ENCODE measurements around the gene ITIH4. TPM values are rescaled to one million over a fixed set of nuclear protein-coding genes. Genes with fewer than 3 reads are reported as not detected.

The ITIH4 gene
- total and polyA plus RNA-seq, 4 donors, result 4.5 to 33.8 (median 12.0) TPM

DNA sequence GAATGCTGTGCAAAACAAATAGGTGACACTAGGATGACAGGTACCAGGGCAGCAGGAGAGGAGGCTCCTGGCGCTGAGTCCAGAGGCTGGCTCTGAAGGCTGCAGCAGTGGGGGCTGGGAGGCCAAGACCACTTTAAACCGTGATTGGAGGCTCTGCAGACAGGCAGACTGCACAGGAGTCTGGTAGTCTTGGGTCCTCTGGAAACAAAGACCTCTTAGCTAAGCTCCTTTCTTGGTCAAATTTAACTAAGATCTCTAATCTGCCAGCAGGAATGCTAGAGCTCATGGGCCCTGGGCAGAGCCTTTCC, 8.8 kb upstream of the ITIH4 start:
- TF ChIP-seq, protein P1, sequence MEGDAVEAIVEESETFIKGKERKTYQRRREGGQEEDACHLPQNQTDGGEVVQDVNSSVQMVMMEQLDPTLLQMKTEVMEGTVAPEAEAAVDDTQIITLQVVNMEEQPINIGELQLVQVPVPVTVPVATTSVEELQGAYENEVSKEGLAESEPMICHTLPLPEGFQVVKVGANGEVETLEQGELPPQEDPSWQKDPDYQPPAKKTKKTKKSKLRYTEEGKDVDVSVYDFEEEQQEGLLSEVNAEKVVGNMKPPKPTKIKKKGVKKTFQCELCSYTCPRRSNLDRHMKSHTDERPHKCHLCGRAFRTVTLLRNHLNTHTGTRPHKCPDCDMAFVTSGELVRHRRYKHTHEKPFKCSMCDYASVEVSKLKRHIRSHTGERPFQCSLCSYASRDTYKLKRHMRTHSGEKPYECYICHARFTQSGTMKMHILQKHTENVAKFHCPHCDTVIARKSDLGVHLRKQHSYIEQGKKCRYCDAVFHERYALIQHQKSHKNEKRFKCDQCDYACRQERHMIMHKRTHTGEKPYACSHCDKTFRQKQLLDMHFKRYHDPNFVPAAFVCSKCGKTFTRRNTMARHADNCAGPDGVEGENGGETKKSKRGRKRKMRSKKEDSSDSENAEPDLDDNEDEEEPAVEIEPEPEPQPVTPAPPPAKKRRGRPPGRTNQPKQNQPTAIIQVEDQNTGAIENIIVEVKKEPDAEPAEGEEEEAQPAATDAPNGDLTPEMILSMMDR (IDR thresholded peaks at IDR 0.05; ENCODE audit: control extremely low read depth, extremely low read depth), result no peak
- H3K27me3 ChIP-seq (ENCODE audit: control insufficient read depth in 3 of 3, insufficient read depth in 3 of 3, low read length in 2 of 3), result no peaks in the 10 kb centered on the region
- H3K9ac ChIP-seq (ENCODE audit: insufficient read depth in 1 of 2, low read length in 2 of 2), result no peak overlapping the region
- ATAC-seq (ENCODE audit: insufficient read depth, low FRiP score) (no peak), DNase-seq (no peak)
- peaks cover 0 to 45% (median 13%) of the 10 kb centered on the region in 4 donors for H3K36me3 ChIP-seq (ENCODE audit: control insufficient read depth in 4 of 4, insufficient read depth in 4 of 4, low read length in 4 of 4)
- H3K4me1 ChIP-seq (ENCODE audit: control insufficient read depth in 5 of 5, insufficient read depth in 5 of 5, low read length in 5 of 5), result peaks cover 0 to 26% (median 5%) of the 10 kb centered on the region in 5 donors
- no peak overlapping the region for H3K27ac ChIP-seq (ENCODE audit: low read depth in 1 of 2, low read length in 1 of 2)
- H3K4me3 ChIP-seq, result no peak overlapping the region
- WGBS, 2 donors, result 80 to 100% methylated on average over 2 of the region's 2 CpGs
- no peaks in the 10 kb centered on the region for H3K9me3 ChIP-seq (ENCODE audit: control insufficient read depth in 4 of 4, insufficient read depth in 3 of 4, low read length in 3 of 4)

DNA sequence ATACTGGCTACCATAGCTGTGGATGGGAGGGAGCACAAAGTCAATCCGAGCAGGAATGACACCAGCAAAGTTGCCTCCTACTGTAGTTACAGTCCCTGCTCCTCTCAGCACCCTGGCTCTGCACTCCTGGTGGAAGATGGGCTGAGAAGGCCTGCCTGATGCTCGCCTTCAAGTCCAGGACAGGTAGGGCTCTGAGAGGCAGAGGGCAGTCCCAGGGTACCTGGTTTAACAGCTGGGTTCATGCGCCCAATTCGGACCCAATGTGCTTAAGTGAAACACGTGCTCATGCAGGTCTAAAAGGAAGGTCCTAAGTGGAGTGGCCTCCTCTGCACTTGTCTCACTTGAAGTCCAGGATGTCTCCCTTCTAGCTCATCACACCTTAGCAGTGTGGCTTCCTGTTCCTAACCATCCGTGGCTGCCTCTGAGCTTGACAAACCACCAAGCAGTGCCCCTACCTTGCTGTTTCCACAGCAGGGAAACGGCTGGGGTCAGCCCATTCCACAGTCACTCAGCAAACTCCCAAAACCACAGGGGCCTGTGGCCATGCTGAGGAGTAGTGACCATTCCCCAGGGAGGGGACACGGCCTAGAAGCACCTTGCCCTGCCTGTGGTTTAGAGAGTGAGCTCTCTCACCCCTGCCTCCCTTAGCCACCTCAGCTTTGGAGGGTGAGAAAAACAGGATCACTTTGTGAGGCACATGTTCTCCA, 8.2 kb upstream of the ITIH4 start:
- Histone ChIP-seq H3K27me3 (ENCODE audit: control insufficient read depth in 3 of 3, insufficient read depth in 3 of 3, low read length in 2 of 3) (no peaks in the 10 kb centered on the region), H3K4me3 (no peak overlapping the region), H3K4me1 (ENCODE audit: control insufficient read depth in 5 of 5, insufficient read depth in 5 of 5, low read length in 5 of 5) (peaks cover 0 to 29% (median 8%) of the 10 kb centered on the region in 5 donors), H3K36me3 (ENCODE audit: control insufficient read depth in 4 of 4, insufficient read depth in 4 of 4, low read length in 4 of 4) (peaks cover 0 to 45% (median 12%) of the 10 kb centered on the region in 4 donors), H3K9me3 (ENCODE audit: control insufficient read depth in 4 of 4, insufficient read depth in 3 of 4, low read length in 3 of 4) (no peaks in the 10 kb centered on the region), H3K9ac (ENCODE audit: insufficient read depth in 1 of 2, low read length in 2 of 2) (no peak overlapping the region), H3K27ac (ENCODE audit: low read depth in 1 of 2, low read length in 1 of 2) (no peak overlapping the region)
- DNase-seq (no peak), ATAC-seq (ENCODE audit: insufficient read depth, low FRiP score) (no peak)
- TF ChIP-seq, protein P1 (IDR thresholded peaks at IDR 0.05; ENCODE audit: control extremely low read depth, extremely low read depth), result no peak
- 86 to 91% methylated on average over 8 of the region's 8 CpGs for WGBS, 2 donors

DNA sequence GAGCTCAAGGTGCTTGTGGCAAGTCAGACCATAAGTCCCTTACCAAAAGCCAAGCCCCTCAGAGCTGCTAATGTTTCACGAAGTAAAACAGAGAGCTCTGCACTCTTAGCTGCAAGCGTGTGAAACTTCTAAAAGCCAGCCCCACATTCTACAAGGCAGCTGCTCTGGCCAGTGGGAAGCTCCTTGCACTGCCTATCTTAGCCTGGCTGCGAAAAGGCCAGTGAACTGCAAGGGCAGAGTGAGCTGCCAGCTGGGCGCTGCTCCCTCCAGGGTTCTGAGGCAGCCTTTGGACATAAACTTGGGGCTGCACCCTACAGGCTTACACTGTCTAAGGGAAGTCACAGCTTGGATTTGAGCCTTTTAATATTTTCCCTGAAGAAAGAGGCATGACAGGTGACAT, 6.5 kb upstream of the ITIH4 start:
- Histone ChIP-seq H3K27me3 (ENCODE audit: control insufficient read depth in 3 of 3, insufficient read depth in 3 of 3, low read length in 2 of 3) (no peaks in the 10 kb centered on the region), H3K36me3 (ENCODE audit: control insufficient read depth in 4 of 4, insufficient read depth in 4 of 4, low read length in 4 of 4) (peaks cover 0 to 39% (median 9%) of the 10 kb centered on the region in 4 donors), H3K9me3 (ENCODE audit: control insufficient read depth in 4 of 4, insufficient read depth in 3 of 4, low read length in 3 of 4) (no peaks in the 10 kb centered on the region), H3K4me3 (no peak overlapping the region), H3K4me1 (ENCODE audit: control insufficient read depth in 5 of 5, insufficient read depth in 5 of 5, low read length in 5 of 5) (peaks cover 0 to 20% (median 3%) of the 10 kb centered on the region in 5 donors), H3K27ac (ENCODE audit: low read depth in 1 of 2, low read length in 1 of 2) (no peak overlapping the region), H3K9ac (ENCODE audit: insufficient read depth in 1 of 2, low read length in 2 of 2) (no peak overlapping the region)
- no peak for DNase-seq
- 86 to 92% methylated on average over 4 of the region's 4 CpGs for WGBS, 2 donors
- TF ChIP-seq, protein P1 (IDR thresholded peaks at IDR 0.05; ENCODE audit: control extremely low read depth, extremely low read depth), result no peak
- ATAC-seq (ENCODE audit: insufficient read depth, low FRiP score), result no peak

DNA sequence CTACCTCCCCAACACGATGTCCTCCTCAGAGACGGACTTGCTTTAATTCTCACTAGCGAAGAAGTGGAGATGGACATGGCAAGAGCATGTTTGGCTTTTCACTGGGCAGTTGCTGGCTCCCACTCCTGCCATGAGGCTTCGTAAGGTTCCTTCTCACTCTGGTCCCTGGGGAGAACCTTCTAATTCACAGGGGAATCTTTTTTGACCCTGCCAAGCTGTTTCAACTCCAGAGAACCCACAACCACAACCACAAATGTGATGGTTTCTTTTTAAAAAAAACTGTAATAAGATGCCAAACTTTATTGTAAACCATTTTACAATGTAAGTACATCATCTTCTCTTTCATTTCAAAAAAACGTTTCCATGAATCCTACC, 6.0 kb upstream of the ITIH4 start:
- Histone ChIP-seq H3K4me1 (ENCODE audit: control insufficient read depth in 5 of 5, insufficient read depth in 5 of 5, low read length in 5 of 5) (peaks cover 0 to 20% (median 3%) of the 10 kb centered on the region in 5 donors), H3K9ac (ENCODE audit: insufficient read depth in 1 of 2, low read length in 2 of 2) (no peak overlapping the region), H3K4me3 (no peak overlapping the region), H3K27me3 (ENCODE audit: control insufficient read depth in 3 of 3, insufficient read depth in 3 of 3, low read length in 2 of 3) (no peaks in the 10 kb centered on the region), H3K36me3 (ENCODE audit: control insufficient read depth in 4 of 4, insufficient read depth in 4 of 4, low read length in 4 of 4) (peaks cover 0 to 34% (median 7%) of the 10 kb centered on the region in 4 donors), H3K9me3 (ENCODE audit: control insufficient read depth in 4 of 4, insufficient read depth in 3 of 4, low read length in 3 of 4) (no peaks in the 10 kb centered on the region), H3K27ac (ENCODE audit: low read depth in 1 of 2, low read length in 1 of 2) (no peak overlapping the region)
- WGBS, 2 donors, result 92 to 99% methylated on average over 5 of the region's 5 CpGs
- DNase-seq, result no peak
- TF ChIP-seq, protein P1 (IDR thresholded peaks at IDR 0.05; ENCODE audit: control extremely low read depth, extremely low read depth), result no peak
- no peak for ATAC-seq (ENCODE audit: insufficient read depth, low FRiP score)

Data from lung (tissue), 12 donors.